ENCODE measurements around the gene EEF1AKMT4. TPM values are rescaled to one million over a fixed set of nuclear protein-coding genes. Genes with fewer than 3 reads are reported as not detected.

EEF1AKMT4 gene
- total RNA-seq, 1 donor from 2014 or later: 7.2 TPM

- no peak for FAIRE-seq
- peaks cover 53% of the 10 kb centered on the region for H4K20me1 ChIP-seq (ENCODE audit: insufficient read depth, low read length)
- H3K27me3 ChIP-seq (ENCODE audit: insufficient read depth, low read length): peaks cover 2% of the 10 kb centered on the region
- no peaks in the 10 kb centered on the region for H3K9me3 ChIP-seq (ENCODE audit: insufficient read depth, low read depth, low read length)
- Mint-ChIP-seq H3K27ac (ENCODE audit: unreplicated experiment) (peak overlapping the region; percentile 86), H3K4me1 (ENCODE audit: low read depth, unreplicated experiment) (peaks cover 22% of the 10 kb centered on the region), H3K27me3 (ENCODE audit: low read depth, unreplicated experiment) (peaks cover 11% of the 10 kb centered on the region), H3K9me3 (ENCODE audit: unreplicated experiment) (peaks cover 2% of the 10 kb centered on the region), H3K4me3 (ENCODE audit: unreplicated experiment) (peak overlapping the region; percentile 95), H3K36me3 (ENCODE audit: low read depth, unreplicated experiment) (peaks cover 28% of the 10 kb centered on the region)
- H3K4me1 ChIP-seq (ENCODE audit: insufficient read depth, low read length): peaks cover 18% of the 10 kb centered on the region
- H3K4me2 ChIP-seq (ENCODE audit: low read length): peak overlapping the region; percentile 84
- peak; percentile 48 for DNase-seq (ENCODE audit: low read depth)
- peak overlapping the region; percentile 86 for H3K27ac ChIP-seq (ENCODE audit: low read depth, low read length)
- no peak for TF ChIP-seq CTCF (IDR thresholded peaks at IDR 0.05; ENCODE audit: insufficient read depth, low read depth, low read length)
- no peak for TF ChIP-seq EZH2 (IDR thresholded peaks at IDR 0.05; ENCODE audit: insufficient read depth, low read length)
- peaks cover 58% of the 10 kb centered on the region for H3K79me2 ChIP-seq (ENCODE audit: insufficient read depth, low read length)
- peaks cover 40% of the 10 kb centered on the region for H3K36me3 ChIP-seq (ENCODE audit: insufficient read depth, low read length)
- H2AFZ ChIP-seq (ENCODE audit: low read depth, low read length): peak overlapping the region; percentile 31
- H3K4me3 ChIP-seq (ENCODE audit: insufficient read depth, low read depth, low read length): peak overlapping the region; percentile 92
- peak overlapping the region; percentile 97 for H3K9ac ChIP-seq (ENCODE audit: low read length)
Observed at GRCh38 chr3:184299488-184300377, 50.3 kb downstream of the EEF1AKMT4 start.

- Mint-ChIP-seq H3K27me3 (ENCODE audit: low read depth, unreplicated experiment) (peaks cover 6% of the 10 kb centered on the region), H3K4me1 (ENCODE audit: low read depth, unreplicated experiment) (peaks cover 23% of the 10 kb centered on the region), H3K4me3 (ENCODE audit: unreplicated experiment) (peak overlapping the region; percentile 95), H3K36me3 (ENCODE audit: low read depth, unreplicated experiment) (peaks cover 33% of the 10 kb centered on the region), H3K9me3 (ENCODE audit: unreplicated experiment) (no peaks in the 10 kb centered on the region), H3K27ac (ENCODE audit: unreplicated experiment) (peak overlapping the region; percentile 86)
- Histone ChIP-seq H3K4me2 (ENCODE audit: low read length) (peak overlapping the region; percentile 84), H3K9me3 (ENCODE audit: insufficient read depth, low read depth, low read length) (no peaks in the 10 kb centered on the region), H3K9ac (ENCODE audit: low read length) (peak overlapping the region; percentile 97), H3K4me1 (ENCODE audit: insufficient read depth, low read length) (peaks cover 18% of the 10 kb centered on the region), H2AFZ (ENCODE audit: low read depth, low read length) (no peak overlapping the region), H4K20me1 (ENCODE audit: insufficient read depth, low read length) (peaks cover 59% of the 10 kb centered on the region), H3K27me3 (ENCODE audit: insufficient read depth, low read length) (peaks cover 2% of the 10 kb centered on the region), H3K4me3 (ENCODE audit: insufficient read depth, low read depth, low read length) (peak overlapping the region; percentile 92), H3K27ac (ENCODE audit: low read depth, low read length) (peak overlapping the region; percentile 86), H3K36me3 (ENCODE audit: insufficient read depth, low read length) (peaks cover 46% of the 10 kb centered on the region), H3K79me2 (ENCODE audit: insufficient read depth, low read length) (peaks cover 62% of the 10 kb centered on the region)
- DNase-seq (ENCODE audit: low read depth) (peak; percentile 56), FAIRE-seq (peak; percentile 43)
- no peak for TF ChIP-seq CTCF (IDR thresholded peaks at IDR 0.05; ENCODE audit: insufficient read depth, low read depth, low read length)
- no peak for TF ChIP-seq EZH2 (IDR thresholded peaks at IDR 0.05; ENCODE audit: insufficient read depth, low read length)
Observed at GRCh38 chr3:184300378-184300720, 50.9 kb downstream of the EEF1AKMT4 start.

- peaks cover 59% of the 10 kb centered on the region for H3K79me2 ChIP-seq (ENCODE audit: insufficient read depth, low read length)
- peaks cover 23% of the 10 kb centered on the region for H3K4me1 Mint-ChIP-seq (ENCODE audit: low read depth, unreplicated experiment)
- H3K9me3 Mint-ChIP-seq (ENCODE audit: unreplicated experiment): no peaks in the 10 kb centered on the region
- H3K9ac ChIP-seq (ENCODE audit: low read length): no peak overlapping the region
- H3K27me3 Mint-ChIP-seq (ENCODE audit: low read depth, unreplicated experiment): no peaks in the 10 kb centered on the region
- H4K20me1 ChIP-seq (ENCODE audit: insufficient read depth, low read length): peaks cover 84% of the 10 kb centered on the region
- H3K36me3 ChIP-seq (ENCODE audit: insufficient read depth, low read length): peaks cover 84% of the 10 kb centered on the region
- no peak overlapping the region for H3K4me3 Mint-ChIP-seq (ENCODE audit: unreplicated experiment)
- no peak for FAIRE-seq
- H3K36me3 Mint-ChIP-seq (ENCODE audit: low read depth, unreplicated experiment): peaks cover 69% of the 10 kb centered on the region
- H3K4me3 ChIP-seq (ENCODE audit: insufficient read depth, low read depth, low read length): no peak overlapping the region
- no peak for DNase-seq (ENCODE audit: low read depth)
- H3K9me3 ChIP-seq (ENCODE audit: insufficient read depth, low read depth, low read length): no peaks in the 10 kb centered on the region
- H3K27ac ChIP-seq (ENCODE audit: low read depth, low read length): no peak overlapping the region
- no peak overlapping the region for H3K27ac Mint-ChIP-seq (ENCODE audit: unreplicated experiment)
- no peak overlapping the region for H3K4me2 ChIP-seq (ENCODE audit: low read length)
- H2AFZ ChIP-seq (ENCODE audit: low read depth, low read length): no peak overlapping the region
- TF ChIP-seq EZH2 (IDR thresholded peaks at IDR 0.05; ENCODE audit: insufficient read depth, low read length) (no peak), CTCF (IDR thresholded peaks at IDR 0.05; ENCODE audit: insufficient read depth, low read depth, low read length) (peak; percentile 39)
- H3K27me3 ChIP-seq (ENCODE audit: insufficient read depth, low read length): no peaks in the 10 kb centered on the region
- H3K4me1 ChIP-seq (ENCODE audit: insufficient read depth, low read length): peaks cover 13% of the 10 kb centered on the region
Observed at GRCh38 chr3:184305577-184305976, 56.1 kb downstream of the EEF1AKMT4 start.

Data from astrocyte (in vitro differentiated cells and primary cell).